ENCODE data around the gene PRMT7.

DNA sequence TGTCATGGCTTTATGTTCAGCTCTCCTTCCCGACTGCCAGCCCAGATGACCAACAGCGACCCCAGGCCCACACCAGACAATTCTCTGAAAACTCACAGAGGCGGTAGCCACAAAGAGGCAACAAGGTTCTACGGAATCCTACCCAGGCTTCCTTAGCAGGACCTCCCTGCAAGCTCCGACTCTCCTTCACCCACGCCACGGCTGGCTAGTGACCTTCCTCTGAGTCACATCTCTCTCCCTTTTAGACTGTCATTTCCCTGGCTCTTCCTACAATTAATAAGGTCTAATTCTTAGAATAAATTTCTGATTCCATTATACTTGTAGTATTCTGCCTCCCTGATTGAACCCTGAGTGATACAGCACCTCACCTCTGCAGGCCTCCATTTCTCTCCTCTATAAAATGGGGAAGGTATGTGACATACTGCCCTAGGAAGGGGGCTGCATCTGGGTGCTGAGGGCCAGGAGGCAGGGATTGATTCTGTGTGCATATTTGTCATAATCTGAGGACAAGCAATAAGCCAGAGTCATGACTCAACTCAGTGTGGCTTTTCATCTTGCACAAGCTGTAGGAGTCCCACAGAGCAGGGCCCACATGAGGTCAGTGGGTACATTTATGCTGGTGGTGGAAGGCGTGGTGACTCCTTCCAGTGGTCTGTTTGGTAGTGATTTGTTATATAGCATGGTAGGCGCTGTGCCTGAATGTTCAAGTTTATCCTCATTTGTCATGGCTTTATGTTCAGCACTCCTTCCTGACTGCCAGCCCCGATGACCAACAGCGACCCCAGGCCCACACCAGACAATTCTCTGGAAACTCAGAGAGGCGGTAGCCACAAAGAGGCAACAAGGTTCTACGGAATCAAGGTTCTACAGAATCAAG, 91.3 kb downstream of the PRMT7 start:
- TF ChIP-seq, protein P1, sequence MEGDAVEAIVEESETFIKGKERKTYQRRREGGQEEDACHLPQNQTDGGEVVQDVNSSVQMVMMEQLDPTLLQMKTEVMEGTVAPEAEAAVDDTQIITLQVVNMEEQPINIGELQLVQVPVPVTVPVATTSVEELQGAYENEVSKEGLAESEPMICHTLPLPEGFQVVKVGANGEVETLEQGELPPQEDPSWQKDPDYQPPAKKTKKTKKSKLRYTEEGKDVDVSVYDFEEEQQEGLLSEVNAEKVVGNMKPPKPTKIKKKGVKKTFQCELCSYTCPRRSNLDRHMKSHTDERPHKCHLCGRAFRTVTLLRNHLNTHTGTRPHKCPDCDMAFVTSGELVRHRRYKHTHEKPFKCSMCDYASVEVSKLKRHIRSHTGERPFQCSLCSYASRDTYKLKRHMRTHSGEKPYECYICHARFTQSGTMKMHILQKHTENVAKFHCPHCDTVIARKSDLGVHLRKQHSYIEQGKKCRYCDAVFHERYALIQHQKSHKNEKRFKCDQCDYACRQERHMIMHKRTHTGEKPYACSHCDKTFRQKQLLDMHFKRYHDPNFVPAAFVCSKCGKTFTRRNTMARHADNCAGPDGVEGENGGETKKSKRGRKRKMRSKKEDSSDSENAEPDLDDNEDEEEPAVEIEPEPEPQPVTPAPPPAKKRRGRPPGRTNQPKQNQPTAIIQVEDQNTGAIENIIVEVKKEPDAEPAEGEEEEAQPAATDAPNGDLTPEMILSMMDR (IDR thresholded peaks at IDR 0.05; ENCODE audit: poor library complexity, severe bottlenecking), result no peak
- no peak for TF ChIP-seq POLR2AphosphoS5 (IDR thresholded peaks at IDR 0.05)
- no peak for TF ChIP-seq TAF1 (IDR thresholded peaks at IDR 0.05; ENCODE audit: low read depth)
- no peak for TF ChIP-seq EZH2 (IDR thresholded peaks at IDR 0.05; ENCODE audit: borderline replicate concordance, insufficient read depth, low read length, poor library complexity, severe bottlenecking)
- TF ChIP-seq EP300 (conservative IDR thresholded peaks at IDR 0.05; ENCODE audit: poor library complexity, severe bottlenecking), result no peak
- no peak for TF ChIP-seq SMC3 (conservative IDR thresholded peaks at IDR 0.05; ENCODE audit: poor library complexity)
- TF ChIP-seq RAD21 (conservative IDR thresholded peaks at IDR 0.05), result no peak
- TF ChIP-seq, protein P2, sequence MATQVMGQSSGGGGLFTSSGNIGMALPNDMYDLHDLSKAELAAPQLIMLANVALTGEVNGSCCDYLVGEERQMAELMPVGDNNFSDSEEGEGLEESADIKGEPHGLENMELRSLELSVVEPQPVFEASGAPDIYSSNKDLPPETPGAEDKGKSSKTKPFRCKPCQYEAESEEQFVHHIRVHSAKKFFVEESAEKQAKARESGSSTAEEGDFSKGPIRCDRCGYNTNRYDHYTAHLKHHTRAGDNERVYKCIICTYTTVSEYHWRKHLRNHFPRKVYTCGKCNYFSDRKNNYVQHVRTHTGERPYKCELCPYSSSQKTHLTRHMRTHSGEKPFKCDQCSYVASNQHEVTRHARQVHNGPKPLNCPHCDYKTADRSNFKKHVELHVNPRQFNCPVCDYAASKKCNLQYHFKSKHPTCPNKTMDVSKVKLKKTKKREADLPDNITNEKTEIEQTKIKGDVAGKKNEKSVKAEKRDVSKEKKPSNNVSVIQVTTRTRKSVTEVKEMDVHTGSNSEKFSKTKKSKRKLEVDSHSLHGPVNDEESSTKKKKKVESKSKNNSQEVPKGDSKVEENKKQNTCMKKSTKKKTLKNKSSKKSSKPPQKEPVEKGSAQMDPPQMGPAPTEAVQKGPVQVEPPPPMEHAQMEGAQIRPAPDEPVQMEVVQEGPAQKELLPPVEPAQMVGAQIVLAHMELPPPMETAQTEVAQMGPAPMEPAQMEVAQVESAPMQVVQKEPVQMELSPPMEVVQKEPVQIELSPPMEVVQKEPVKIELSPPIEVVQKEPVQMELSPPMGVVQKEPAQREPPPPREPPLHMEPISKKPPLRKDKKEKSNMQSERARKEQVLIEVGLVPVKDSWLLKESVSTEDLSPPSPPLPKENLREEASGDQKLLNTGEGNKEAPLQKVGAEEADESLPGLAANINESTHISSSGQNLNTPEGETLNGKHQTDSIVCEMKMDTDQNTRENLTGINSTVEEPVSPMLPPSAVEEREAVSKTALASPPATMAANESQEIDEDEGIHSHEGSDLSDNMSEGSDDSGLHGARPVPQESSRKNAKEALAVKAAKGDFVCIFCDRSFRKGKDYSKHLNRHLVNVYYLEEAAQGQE (IDR thresholded peaks at IDR 0.05; ENCODE audit: borderline replicate concordance), result no peak
- TF ChIP-seq MXI1 (conservative IDR thresholded peaks at IDR 0.05; ENCODE audit: poor library complexity, severe bottlenecking), result no peak
